Immature natural killer cell (primary cell): ENCODE data around the gene TEX53. TPM values are rescaled to one million over a fixed set of nuclear protein-coding genes. Genes with fewer than 3 reads are reported as not detected.

ENCODE experiments used
- DNase-seq, 3 donors: peaks; one replicate each; pipeline ENCODE4 v3.0.0; 2022; ENCODE audit warnings: mixed read lengths in 1 of 3
- H3K27ac Mint-ChIP-seq, 6 donors: one replicate each; pipeline ENCODE4 v1.8.0; 2020; ENCODE audit warnings: mixed read lengths in 6 of 6, mild to moderate bottlenecking in 5 of 6, inconsistent platforms in 4 of 6, moderate library complexity in 3 of 6
- H3K27me3 Mint-ChIP-seq, 3 donors: one replicate each; pipeline ENCODE4 v1.8.0; 2020 to 2021; ENCODE audit warnings: low read depth in 3 of 3, mild to moderate bottlenecking in 3 of 3, mixed read lengths in 3 of 3, moderate library complexity in 3 of 3, inconsistent platforms in 1 of 3
- H3K36me3 Mint-ChIP-seq, 3 donors: one replicate each; pipeline ENCODE4 v1.8.0; 2020; ENCODE audit warnings: mixed read lengths in 3 of 3, inconsistent platforms in 2 of 3, mild to moderate bottlenecking in 2 of 3
- H3K4me1 Mint-ChIP-seq, 2 donors: one replicate each; pipeline ENCODE4 v1.8.0; 2020; ENCODE audit warnings: inconsistent platforms in 2 of 2, mild to moderate bottlenecking in 2 of 2, mixed read lengths in 2 of 2, moderate library complexity in 1 of 2
- H3K4me3 Mint-ChIP-seq, 5 donors: one replicate each; pipeline ENCODE4 v1.8.0; 2020; ENCODE audit warnings: mild to moderate bottlenecking in 5 of 5, mixed read lengths in 5 of 5, inconsistent platforms in 3 of 5, moderate library complexity in 3 of 5
- H3K9me3 Mint-ChIP-seq, 6 donors: one replicate each; pipeline ENCODE4 v1.8.0; 2020; ENCODE audit warnings: mild to moderate bottlenecking in 6 of 6, mixed read lengths in 6 of 6, inconsistent platforms in 4 of 6, moderate library complexity in 3 of 6
- polyA plus RNA-seq, 3 donors: library from polyadenylated mRNA; unstranded; fragments of 300-500 nt; fragmentation: Illumina TruSeq; gene quantifications; one replicate each; pipeline ENCODE4 v1.2.3, GENCODE V29; 2021

The TEX53 gene
- polyA plus RNA-seq, 3 donors from 2014 or later = not detected

DNA sequence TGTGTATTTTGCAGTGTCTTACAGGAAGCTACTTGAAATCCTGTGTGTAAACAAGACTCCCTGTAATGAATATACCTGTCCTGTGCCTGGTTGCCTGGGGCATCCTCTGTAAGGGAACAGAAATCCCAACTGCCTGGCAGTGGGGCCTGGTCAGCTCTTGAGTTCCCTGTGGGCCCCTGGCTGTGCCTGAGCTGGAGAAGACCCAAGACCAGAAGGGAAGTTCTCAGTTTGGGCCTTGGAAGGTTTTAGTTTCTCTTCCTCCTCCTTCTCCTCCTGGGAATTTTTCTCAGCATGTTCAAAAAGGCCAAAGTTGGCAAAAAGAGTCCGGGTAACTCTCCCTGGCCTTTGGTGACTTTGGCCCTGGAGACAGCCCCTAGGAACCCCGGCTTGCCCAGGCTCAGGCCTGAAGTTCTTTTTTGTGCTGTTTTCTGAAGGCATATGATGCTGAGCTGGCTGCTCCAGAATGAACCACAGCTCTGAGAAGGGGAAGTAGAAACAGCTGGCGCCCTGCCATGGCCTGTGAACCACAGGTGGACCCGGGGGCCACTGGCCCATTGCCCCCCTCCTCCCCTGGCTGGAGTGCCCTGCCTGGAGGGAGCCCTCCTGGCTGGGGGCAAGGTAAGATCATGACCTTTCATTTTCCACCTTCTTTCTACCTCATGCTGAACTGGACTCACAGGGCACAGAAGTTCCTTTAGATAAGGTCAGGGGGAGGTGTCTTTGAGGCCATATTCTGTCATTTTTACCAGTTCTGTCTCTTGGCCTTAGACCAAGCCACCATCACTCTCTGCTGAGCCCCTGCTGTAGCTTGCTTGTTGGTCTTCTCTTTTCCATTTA lies 40.7 kb downstream of the TEX53 start:
- Mint-ChIP-seq H3K27ac (peak overlapping the region; percentile 15 to 76 (median 58)), H3K9me3 (no peaks in the 10 kb centered on the region), H3K36me3 (peaks cover 3 to 11% (median 6%) of the 10 kb centered on the region in 3 donors), H3K4me3 (no peak overlapping the region), H3K4me1 (peaks cover 29 to 47% of the 10 kb centered on the region in 2 donors), H3K27me3 (peaks cover 5 to 6% (median 6%) of the 10 kb centered on the region in 3 donors)
- no peak for DNase-seq

DNA sequence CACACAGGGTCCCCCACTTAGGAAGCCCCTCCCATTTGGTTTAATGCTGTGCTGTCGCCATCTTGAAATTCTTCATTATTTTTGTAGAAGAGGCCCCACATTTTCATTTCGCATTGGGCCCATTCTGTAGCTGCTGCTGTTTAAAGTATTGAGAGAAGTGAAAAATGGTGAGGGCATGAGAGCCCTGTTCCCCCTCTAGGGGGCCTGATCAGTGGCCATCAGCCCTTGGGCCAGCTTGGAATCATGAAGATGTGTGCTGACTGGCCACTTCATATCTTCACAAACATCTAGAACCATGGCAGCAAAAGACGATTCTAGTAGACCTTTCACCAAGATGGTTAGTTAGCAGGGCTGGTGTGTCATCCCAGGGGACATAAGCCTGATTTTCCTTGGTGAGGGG lies 43.2 kb downstream of the TEX53 start:
- H3K27ac Mint-ChIP-seq = peak overlapping the region in 1 of 6 donors; percentile 5
- peaks cover 0 to under 1% (median 0%) of the 10 kb centered on the region in 3 donors for H3K36me3 Mint-ChIP-seq
- no peak for DNase-seq
- H3K4me3 Mint-ChIP-seq = no peak overlapping the region
- H3K9me3 Mint-ChIP-seq = no peaks in the 10 kb centered on the region
- H3K27me3 Mint-ChIP-seq = peaks cover under 1 to 10% (median 6%) of the 10 kb centered on the region in 3 donors
- H3K4me1 Mint-ChIP-seq = peaks cover 34 to 53% of the 10 kb centered on the region in 2 donors

DNA sequence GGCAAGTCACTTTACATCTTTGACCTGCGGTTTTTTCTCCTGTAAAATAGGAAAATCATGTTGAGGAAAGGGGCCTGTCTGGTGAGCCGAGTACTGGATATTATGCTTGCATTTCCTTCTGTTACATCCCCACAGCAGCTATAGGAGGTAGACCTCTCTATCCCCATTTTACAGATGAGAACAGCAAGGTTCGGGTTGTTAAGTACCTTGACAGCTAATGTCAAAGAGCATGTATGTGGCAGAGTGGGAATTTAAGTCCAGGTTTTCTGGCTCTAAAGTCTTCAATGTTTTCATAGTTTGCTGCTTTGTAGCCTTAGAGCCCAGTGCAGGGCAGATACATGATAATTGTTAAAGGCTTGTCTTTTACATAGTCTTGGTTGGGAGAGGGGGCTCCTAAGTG lies 43.7 kb downstream of the TEX53 start:
- Mint-ChIP-seq H3K27ac (peak overlapping the region in 3 of 6 donors; percentile 17 to 79 (median 54)), H3K4me3 (no peak overlapping the region), H3K36me3 (no peaks in the 10 kb centered on the region), H3K27me3 (peaks cover 0 to 7% (median 2%) of the 10 kb centered on the region in 3 donors), H3K4me1 (peaks cover 29 to 48% of the 10 kb centered on the region in 2 donors), H3K9me3 (no peaks in the 10 kb centered on the region)
- DNase-seq = no peak

DNA sequence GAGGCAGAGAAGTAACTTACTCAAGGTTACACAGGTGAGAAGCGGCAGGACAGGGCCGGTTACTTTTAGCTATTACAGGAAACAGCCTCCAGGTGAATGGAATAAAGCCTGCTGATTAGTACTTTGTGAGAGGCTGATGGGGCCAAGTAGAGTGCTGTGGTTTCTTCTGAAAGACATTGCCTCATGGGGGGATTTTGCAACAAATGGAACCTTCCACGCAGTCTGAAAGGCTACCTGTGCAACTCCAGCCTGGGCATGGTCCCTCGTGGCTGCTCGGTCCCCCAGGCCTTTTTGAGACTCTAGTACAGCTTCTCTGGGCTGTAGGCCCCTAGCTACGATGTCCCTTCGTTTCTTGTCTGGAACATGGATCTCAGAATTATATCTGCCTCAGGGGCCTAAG lies 44.5 kb downstream of the TEX53 start:
- Mint-ChIP-seq H3K27me3 (peaks cover 0 to 5% (median 2%) of the 10 kb centered on the region in 3 donors), H3K9me3 (no peaks in the 10 kb centered on the region), H3K4me1 (peaks cover 27 to 44% of the 10 kb centered on the region in 2 donors), H3K4me3 (peak overlapping the region in 4 of 5 donors; percentile 8 to 94 (median 87)), H3K27ac (peak overlapping the region; percentile 24 to 96 (median 84)), H3K36me3 (no peaks in the 10 kb centered on the region)
- no peak for DNase-seq

DNA sequence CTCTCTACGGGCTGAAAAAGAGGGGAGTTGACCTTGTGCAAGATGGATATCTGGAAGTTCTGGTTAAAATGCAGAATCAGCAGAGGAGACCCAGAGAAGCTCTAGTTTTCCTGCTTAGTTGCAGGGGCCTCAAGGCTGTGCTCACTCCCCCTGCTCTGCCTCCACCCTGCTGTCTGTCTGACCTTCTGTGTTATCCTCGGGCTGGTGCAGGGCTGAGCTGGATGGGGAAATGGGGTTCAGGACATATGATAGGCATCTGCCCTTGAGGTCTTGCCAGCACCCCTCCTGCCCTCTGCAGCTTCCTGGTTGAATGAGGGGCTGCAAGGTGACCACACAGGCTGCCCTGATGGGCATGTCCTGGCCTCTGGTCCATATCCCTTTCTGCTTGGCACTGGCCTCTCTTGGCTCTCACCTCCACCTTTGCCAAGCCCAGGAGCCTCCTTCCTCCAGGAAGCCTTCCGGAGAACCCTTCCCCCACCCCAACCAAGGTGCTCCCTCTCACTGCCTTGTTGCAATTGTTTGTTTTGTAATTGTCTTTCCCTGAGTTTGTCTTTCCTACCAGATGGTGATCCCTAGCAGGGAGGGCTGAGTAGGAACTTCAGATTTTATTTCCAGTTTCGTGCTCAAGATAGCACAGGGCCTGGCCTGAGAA lies 45.2 kb downstream of the TEX53 start:
- no peak for DNase-seq
- Mint-ChIP-seq H3K36me3 (no peaks in the 10 kb centered on the region), H3K4me1 (peaks cover 27 to 44% of the 10 kb centered on the region in 2 donors), H3K9me3 (no peaks in the 10 kb centered on the region), H3K27me3 (peaks cover 2 to 5% (median 5%) of the 10 kb centered on the region in 3 donors), H3K27ac (peak overlapping the region; percentile 82 to 96 (median 90)), H3K4me3 (peak overlapping the region; percentile 85 to 94 (median 89))

DNA sequence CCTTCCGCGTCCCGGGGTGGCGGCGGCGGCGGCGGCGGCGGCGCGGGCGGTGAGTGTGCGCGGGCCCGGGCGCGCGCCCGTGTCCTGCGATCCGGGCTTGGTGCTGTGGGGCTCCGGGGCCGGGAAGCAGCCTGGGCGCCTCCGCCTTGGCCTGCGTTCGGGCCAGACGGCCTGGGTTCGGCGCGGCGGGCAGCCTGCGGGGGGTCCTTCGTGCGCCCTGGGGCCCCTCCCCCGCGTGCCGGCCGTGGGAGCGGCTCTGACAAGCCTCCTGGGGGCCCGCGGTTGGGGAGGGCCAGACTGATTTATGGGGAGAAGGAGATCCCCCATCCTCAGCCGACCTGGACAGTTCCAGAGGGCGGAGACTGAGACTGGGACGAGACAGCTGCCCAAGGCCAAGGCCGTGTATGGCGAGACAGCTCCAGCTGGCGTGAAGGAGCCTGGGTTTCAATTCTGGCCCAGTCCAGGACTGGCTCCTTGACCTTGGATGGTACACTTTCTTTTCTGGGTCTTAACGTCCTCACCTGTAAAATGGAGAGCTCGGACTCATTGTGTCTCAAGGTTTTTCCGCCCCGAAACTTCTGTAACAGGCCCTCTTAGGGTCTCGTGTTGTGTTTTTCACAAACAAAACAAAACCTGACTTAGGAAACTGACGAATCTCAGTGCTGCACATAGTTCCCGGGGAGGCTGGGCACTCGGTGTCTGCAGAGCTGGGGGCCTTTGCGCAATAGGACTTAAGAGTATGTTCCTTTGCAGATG lies 45.9 kb downstream of the TEX53 start:
- H3K4me3 Mint-ChIP-seq = peak overlapping the region; percentile 85 to 94 (median 89)
- H3K27me3 Mint-ChIP-seq = peaks cover 2 to 6% (median 5%) of the 10 kb centered on the region in 3 donors
- peak overlapping the region; percentile 82 to 96 (median 90) for H3K27ac Mint-ChIP-seq
- H3K36me3 Mint-ChIP-seq = no peaks in the 10 kb centered on the region
- no peaks in the 10 kb centered on the region for H3K9me3 Mint-ChIP-seq
- DNase-seq = no peak
- peaks cover 25 to 37% of the 10 kb centered on the region in 2 donors for H3K4me1 Mint-ChIP-seq

DNA sequence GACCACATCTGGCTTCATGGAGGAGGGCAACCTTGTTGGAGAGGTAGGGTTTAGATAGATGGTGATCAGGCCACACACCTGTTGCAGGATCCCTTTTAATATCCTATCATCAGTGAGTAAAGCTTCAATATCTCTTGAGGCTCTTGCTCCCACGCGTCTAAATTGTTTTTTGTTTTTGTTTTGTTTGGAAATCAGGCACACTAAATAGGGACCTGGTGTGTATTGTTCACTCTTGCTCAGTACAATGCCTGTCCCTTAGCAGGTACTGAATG lies 49.1 kb downstream of the TEX53 start:
- Mint-ChIP-seq H3K4me1 (peaks cover 24 to 26% of the 10 kb centered on the region in 2 donors), H3K27me3 (peaks cover 2 to 6% (median 5%) of the 10 kb centered on the region in 3 donors), H3K4me3 (peak overlapping the region in 1 of 5 donors; percentile 41), H3K9me3 (no peaks in the 10 kb centered on the region), H3K27ac (no peak overlapping the region), H3K36me3 (peaks cover 0 to 8% (median 0%) of the 10 kb centered on the region in 3 donors)
- no peak for DNase-seq

DNA sequence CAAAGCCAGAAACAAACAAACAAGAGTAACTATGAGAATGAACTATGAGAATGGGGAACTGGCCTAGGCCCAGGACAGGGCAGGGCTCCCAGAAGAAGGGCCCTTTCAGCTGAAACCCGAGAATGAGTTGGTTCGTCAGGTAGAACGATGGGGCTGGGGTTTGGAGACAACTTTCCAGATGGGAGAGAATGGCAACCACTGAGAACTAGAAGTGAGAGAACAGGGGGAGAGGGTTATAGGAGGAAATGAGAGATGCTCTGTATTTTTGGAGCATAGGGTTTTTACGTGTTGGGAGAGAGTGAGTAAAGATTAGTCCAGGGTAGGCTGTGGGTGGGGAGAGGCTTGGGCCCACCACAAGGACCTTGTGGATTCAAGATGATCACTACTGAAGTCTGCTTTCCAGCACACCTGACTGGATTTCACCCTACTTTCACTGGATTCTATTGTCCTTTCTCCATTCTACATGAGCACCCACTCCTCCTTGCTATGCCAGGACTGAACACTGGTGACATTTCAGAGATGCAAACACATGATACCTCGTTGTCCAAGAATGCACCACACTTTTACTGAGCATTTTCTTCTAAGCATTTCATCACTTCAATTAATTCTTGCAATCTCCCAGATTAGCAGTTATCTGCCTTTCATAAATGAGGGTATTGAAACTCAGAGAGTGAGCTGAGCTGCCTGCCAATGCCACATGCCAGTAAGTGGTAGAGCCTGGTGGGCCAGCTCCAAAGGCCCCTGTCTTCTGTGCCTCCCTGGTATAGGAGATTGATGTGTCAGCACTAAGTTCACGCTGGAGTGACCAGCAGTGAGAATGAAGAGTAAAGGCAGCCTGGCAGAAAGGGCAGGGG lies 49.7 kb downstream of the TEX53 start:
- no peak for DNase-seq
- Mint-ChIP-seq H3K9me3 (no peaks in the 10 kb centered on the region), H3K27ac (no peak overlapping the region), H3K4me3 (peak overlapping the region in 1 of 5 donors; percentile 41), H3K36me3 (peaks cover 0 to 8% (median 4%) of the 10 kb centered on the region in 3 donors), H3K4me1 (peaks cover 19 to 20% of the 10 kb centered on the region in 2 donors), H3K27me3 (peaks cover 2 to 6% (median 5%) of the 10 kb centered on the region in 3 donors)

DNA sequence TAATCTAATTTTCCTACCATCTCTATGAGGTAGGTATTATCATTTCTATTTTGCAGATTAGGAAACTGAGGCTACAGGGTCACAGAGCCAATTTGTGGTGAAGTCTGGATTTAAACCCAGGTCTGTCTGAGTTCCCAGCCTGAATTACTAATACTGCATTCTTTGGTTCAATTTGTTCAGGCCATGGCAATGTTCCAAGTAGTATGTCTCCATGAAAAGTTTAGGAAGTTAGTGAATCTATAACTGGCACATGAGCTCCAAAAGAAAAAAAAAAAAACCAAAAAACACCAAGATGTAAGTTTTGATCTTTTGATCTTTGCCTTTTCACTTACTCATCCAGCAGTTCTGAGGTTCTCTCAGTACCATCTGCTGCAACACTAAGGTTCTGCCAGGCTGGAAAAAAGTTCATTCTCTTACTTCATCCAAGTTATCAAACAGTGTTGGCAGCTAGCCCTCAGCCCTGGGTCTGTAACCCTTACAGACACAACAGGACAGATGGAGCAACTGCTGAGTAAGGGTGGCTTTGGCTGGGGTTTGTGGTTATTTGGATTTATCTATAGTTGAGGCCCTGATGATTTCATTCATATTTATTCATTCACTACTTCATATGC lies 50.9 kb downstream of the TEX53 start:
- Mint-ChIP-seq H3K36me3 (peaks cover 4 to 12% (median 7%) of the 10 kb centered on the region in 3 donors), H3K4me1 (peaks cover 7 to 8% of the 10 kb centered on the region in 2 donors), H3K27ac (no peak overlapping the region), H3K27me3 (peaks cover 2 to 5% (median 4%) of the 10 kb centered on the region in 3 donors), H3K4me3 (no peak overlapping the region), H3K9me3 (no peaks in the 10 kb centered on the region)
- DNase-seq = no peak

Other genes with a start within 250 kb of the TEX53 start
- 1 to 10 TPM in 2 of 3 donors, under 1 TPM in 1; 0.22 to 1.4 (median 1.0) TPM for gene WHRN, start 152.3 kb downstream of the TEX53 start, polyA plus RNA-seq
- 100 to 1,000 TPM; 190 to 321 (median 241) TPM for gene ATP6V1G1, start 70.0 kb downstream of the TEX53 start, polyA plus RNA-seq
- 10 to 100 TPM in 1 of 3 donors, 1 to 10 TPM in 2; 6.9 to 13.7 (median 7.7) TPM for gene TMEM268, start 46.5 kb downstream of the TEX53 start, polyA plus RNA-seq
- gene TEX48, start 24.4 kb upstream of the TEX53 start, polyA plus RNA-seq = not detected
- gene TNFSF15, start 148.2 kb upstream of the TEX53 start, polyA plus RNA-seq = under 1 TPM in 1 of 3 donors, not detected in 2; 0.03 TPM